GM21360 (cell line): Measurements from ENCODE around the gene SULF2.

Source experiments
- ATAC-seq: cut with Tn5 transposase; IDR thresholded peaks from one replicate; pipeline ENCODE4 v1.9.1; 2021; ENCODE audit warnings: mild to moderate bottlenecking, moderate library complexity; ENCODE audit not compliant: unreplicated experiment

Gene SULF2

DNA sequence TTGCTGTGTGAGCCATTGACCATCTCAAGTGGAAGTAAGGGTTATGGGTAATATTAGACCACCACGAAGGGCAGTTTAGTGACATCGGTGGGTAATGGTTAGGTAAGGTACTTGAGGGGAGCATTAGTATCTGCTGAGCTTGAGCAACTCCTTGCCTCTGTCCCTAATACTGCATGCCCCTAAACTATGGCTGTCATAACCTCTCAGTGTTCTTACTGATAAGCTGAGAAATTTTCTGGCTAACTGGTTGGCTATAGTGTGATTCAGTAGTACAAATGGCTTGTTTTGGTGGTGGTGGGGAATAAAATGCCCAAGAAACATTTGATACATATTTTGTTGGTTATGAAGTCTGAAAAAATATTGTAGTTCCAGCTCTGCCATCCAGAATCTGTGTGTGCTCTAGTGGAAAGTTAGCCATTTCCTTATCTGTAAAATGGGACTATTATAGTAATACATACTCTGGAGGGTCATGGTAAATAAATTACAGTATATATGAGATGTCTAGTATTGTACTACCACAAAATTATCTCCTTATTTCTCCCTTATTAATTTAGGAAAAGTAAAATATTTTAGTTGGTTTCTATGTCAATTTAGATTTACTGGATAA, 170.5 kb downstream of the SULF2 start:
- no peak for ATAC-seq

- ATAC-seq: no peak
Observed at GRCh38 chr20:47612670-47613069, 172.6 kb downstream of the SULF2 start.

DNA sequence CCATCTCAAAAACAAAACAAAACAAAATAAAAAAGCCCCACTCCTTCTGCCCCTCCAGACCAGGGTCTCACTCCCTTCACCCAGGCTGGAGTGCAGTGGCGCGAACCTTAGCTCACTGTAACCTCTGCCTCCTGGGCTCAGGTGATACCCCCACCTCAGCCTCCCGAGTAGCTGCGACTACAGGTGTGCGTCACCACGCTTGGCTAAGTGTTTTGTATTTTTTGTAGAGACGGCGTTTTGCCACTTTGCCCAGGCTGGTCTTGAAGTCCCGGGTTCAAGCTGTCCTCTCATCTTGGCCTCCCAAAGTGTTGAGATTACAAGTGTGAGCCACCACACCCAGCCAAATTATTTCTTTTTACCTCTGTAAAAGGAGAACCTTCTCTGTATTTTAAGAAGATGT, 173.5 kb downstream of the SULF2 start:
- ATAC-seq: no peak

GRCh38 chr20:47610945-47611250, 174.4 kb downstream of the SULF2 start:
- no peak for ATAC-seq

- no peak for ATAC-seq
Observed at GRCh38 chr20:47610247-47610944, 174.9 kb downstream of the SULF2 start.

GRCh38 chr20:47609001-47609400, 176.3 kb downstream of the SULF2 start:
- ATAC-seq: no peak
